Measurements from ENCODE around the gene SRRM1. TPM values are rescaled to one million over a fixed set of nuclear protein-coding genes. Genes with fewer than 3 reads are reported as not detected.

Gene SRRM1
- polyA plus RNA-seq, 1 donor (not counting 4 experiments of a cell fraction or from before 2014, with no cell fraction given), result 56.1 TPM

GRCh38 chr1:24644100-24644384 lies 940 bp downstream of the SRRM1 start:
- H3K9me3 ChIP-seq (ENCODE audit: control insufficient read depth, low read depth, low read length), result no peaks in the 10 kb centered on the region
- DNase-seq (ENCODE audit: low read depth, low spot score), result no peak
- H4K20me1 ChIP-seq (ENCODE audit: control insufficient read depth, extremely low read depth, insufficient read depth, low read length), result peaks cover 6% of the 10 kb centered on the region
- H3K4me1 ChIP-seq (ENCODE audit: control insufficient read depth, extremely low read depth, insufficient read depth, low read length), result peaks cover 21% of the 10 kb centered on the region
- dilution Hi-C loops (cut with MboI; ENCODE audit: extremely low pct_ligation_motif_present, low sequenced_read_pairs), result no loop called here
- peak overlapping the region; percentile 75 to 90 (median 88) for H3K4me3 ChIP-seq (ENCODE audit: control insufficient read depth in 2 of 3, extremely low read depth in 1 of 3, insufficient read depth in 2 of 3, low read depth in 1 of 3, low read length in 3 of 3)
- FAIRE-seq, result no peak
- H3K9me1 ChIP-seq (ENCODE audit: control insufficient read depth, extremely low read depth, insufficient read depth, low read length), result no peaks in the 10 kb centered on the region
- peaks cover 56% of the 10 kb centered on the region for H3K79me2 ChIP-seq (ENCODE audit: control insufficient read depth, insufficient read depth, low read length)
- peaks cover 10 to 33% of the 10 kb centered on the region in 2 experiments for H3K36me3 ChIP-seq (ENCODE audit: control insufficient read depth in 2 of 2, extremely low read depth in 1 of 2, insufficient read depth in 2 of 2, low read length in 2 of 2)
- H2AFZ ChIP-seq (ENCODE audit: control insufficient read depth, low read length), result no peak overlapping the region
- TF ChIP-seq CTCF (optimal IDR thresholded peaks at IDR 0.05 in 1 of 3, IDR thresholded peaks at IDR 0.05 in 1 of 3, conservative IDR thresholded peaks at IDR 0.05 in 1 of 3; ENCODE audit: extremely low read depth in 1 of 3, insufficient read depth in 2 of 3, low read length in 3 of 3), result no peak
- no peaks in the 10 kb centered on the region for H3K27me3 ChIP-seq (ENCODE audit: control insufficient read depth, extremely low read depth, insufficient read depth, low read length)
- peak overlapping the region; percentile 91 for H3K27ac ChIP-seq (ENCODE audit: control insufficient read depth, insufficient read depth, low read length)
- H3K9ac ChIP-seq (ENCODE audit: control insufficient read depth, extremely low read depth, insufficient read depth, low read length), result peak overlapping the region; percentile 95
- H3K4me2 ChIP-seq (ENCODE audit: control insufficient read depth, extremely low read depth, insufficient read depth, low read depth, low read length), result peak overlapping the region; percentile 84

GRCh38 chr1:24648919-24649318 lies 5.8 kb downstream of the SRRM1 start:
- FAIRE-seq, result no peak
- H3K9ac ChIP-seq (ENCODE audit: control insufficient read depth, extremely low read depth, insufficient read depth, low read length), result no peak overlapping the region
- dilution Hi-C loops (cut with MboI; ENCODE audit: extremely low pct_ligation_motif_present, low sequenced_read_pairs), result no loop called here

More at GRCh38 chr1:24648919-24649318, 5.8 kb downstream of the SRRM1 start:
- Histone ChIP-seq H3K36me3 (ENCODE audit: control insufficient read depth in 2 of 2, extremely low read depth in 1 of 2, insufficient read depth in 2 of 2, low read length in 2 of 2) (peaks cover 20 to 66% of the 10 kb centered on the region in 2 experiments), H3K27me3 (ENCODE audit: control insufficient read depth, extremely low read depth, insufficient read depth, low read length) (no peaks in the 10 kb centered on the region), H3K79me2 (ENCODE audit: control insufficient read depth, insufficient read depth, low read length) (peaks cover 66% of the 10 kb centered on the region), H3K9me3 (ENCODE audit: control insufficient read depth, low read depth, low read length) (no peaks in the 10 kb centered on the region), H3K9me1 (ENCODE audit: control insufficient read depth, extremely low read depth, insufficient read depth, low read length) (no peaks in the 10 kb centered on the region), H3K27ac (ENCODE audit: control insufficient read depth, insufficient read depth, low read length) (no peak overlapping the region), H4K20me1 (ENCODE audit: control insufficient read depth, extremely low read depth, insufficient read depth, low read length) (peaks cover 6% of the 10 kb centered on the region), H2AFZ (ENCODE audit: control insufficient read depth, low read length) (no peak overlapping the region), H3K4me3 (ENCODE audit: control insufficient read depth in 2 of 3, extremely low read depth in 1 of 3, insufficient read depth in 2 of 3, low read depth in 1 of 3, low read length in 3 of 3) (no peak overlapping the region), H3K4me1 (ENCODE audit: control insufficient read depth, extremely low read depth, insufficient read depth, low read length) (peaks cover 14% of the 10 kb centered on the region), H3K4me2 (ENCODE audit: control insufficient read depth, extremely low read depth, insufficient read depth, low read depth, low read length) (no peak overlapping the region)
- TF ChIP-seq EZH2 (IDR thresholded peaks at IDR 0.05; ENCODE audit: low read length) (no peak), CTCF (optimal IDR thresholded peaks at IDR 0.05 in 1 of 3, IDR thresholded peaks at IDR 0.05 in 1 of 3, conservative IDR thresholded peaks at IDR 0.05 in 1 of 3; ENCODE audit: extremely low read depth in 1 of 3, insufficient read depth in 2 of 3, low read length in 3 of 3) (no peak)
- no peak for DNase-seq (ENCODE audit: low read depth, low spot score)
